Sciatic nerve (tissue), 2 donors: ENCODE results near the gene ROCK2. TPM values are rescaled to one million over a fixed set of nuclear protein-coding genes. Genes with fewer than 3 reads are reported as not detected.

Experiments
- ATAC-seq: fragments of 200-7000 bp; cut with Tn5 transposase; one replicate; pipeline ENCODE4 v1.9.1; 2020; ENCODE audit warnings: mild to moderate bottlenecking, moderate library complexity
- DNase-seq: peaks from one replicate; pipeline ENCODE4 v3.0.0-alpha.2; 2020; ENCODE audit warnings: low spot score
- intact Hi-C: fragments of 100-400 bp; cut with DNase I; formaldehyde crosslinking; loops from one replicate; pipeline ENCODE4 v1.14.2; 2022
- total RNA-seq: library from RNA; stranded (reverse); fragmentation: NEBNext Ultra II Directional; extraction: Animal tissue kit (Norgen Biotek cat#: 25700); gene quantifications from one replicate; pipeline ENCODE4 v1.2.1, GENCODE V29; 2021
- donor health status: DM: no; HTN: no; CAD: no.
- donor health status: DM: no; HTN: no; CAD: no.

The ROCK2 gene
- total RNA-seq, 1 donor from 2014 or later, result 91.6 TPM

GRCh38 chr2:11321847-11322246, 22.6 kb downstream of the ROCK2 start:
- ATAC-seq (no peak), DNase-seq (no peak)
- intact Hi-C loops, result no loop called here

- no peak for ATAC-seq
- intact Hi-C loops, result no loop called here
- DNase-seq, result no peak
These were observed 23.5 kb downstream of the ROCK2 start for GRCh38 chr2:11320698-11321492.

- DNase-seq (no peak), ATAC-seq (no peak)
- intact Hi-C loops, result no loop called here
These were observed 24.5 kb downstream of the ROCK2 start for GRCh38 chr2:11319939-11320338.

GRCh38 chr2:11315074-11315705, 29.2 kb downstream of the ROCK2 start:
- DNase-seq, result no peak
- intact Hi-C loops, result no loop called here
- ATAC-seq, result no peak

GRCh38 chr2:11314487-11314886, 29.9 kb downstream of the ROCK2 start:
- no peak for DNase-seq
- no peak for ATAC-seq
- intact Hi-C loops, result no loop called here

- DNase-seq (no peak), ATAC-seq (no peak)
- intact Hi-C loops, result no loop called here
These were observed 31.5 kb downstream of the ROCK2 start for GRCh38 chr2:11312770-11313471.

DNA sequence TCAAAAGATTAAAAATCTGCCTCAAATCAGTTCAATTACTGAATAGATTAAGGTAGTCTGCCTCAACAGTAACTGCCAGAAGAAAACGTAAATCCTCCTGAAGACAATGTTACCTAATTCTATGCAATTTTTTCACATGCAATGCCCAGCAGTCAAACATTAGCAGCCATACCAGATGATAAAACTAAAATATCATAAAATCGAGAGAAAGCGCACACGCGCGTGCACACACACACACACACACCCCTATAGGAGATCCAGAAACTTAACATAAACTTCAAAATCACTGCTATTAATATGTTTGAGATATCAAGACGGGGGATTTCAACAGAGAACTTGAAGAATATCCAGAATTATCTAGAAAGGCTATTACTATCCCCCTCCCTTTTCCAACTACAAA, 32.9 kb downstream of the ROCK2 start:
- DNase-seq, result no peak
- intact Hi-C loops, result no loop called here
- no peak for ATAC-seq

- intact Hi-C loops, result no loop called here
- no peak for ATAC-seq
- DNase-seq, result no peak
These were observed 34.2 kb downstream of the ROCK2 start for GRCh38 chr2:11310212-11310611.

GRCh38 chr2:11309706-11310105, 34.7 kb downstream of the ROCK2 start:
- DNase-seq (no peak), ATAC-seq (no peak)
- intact Hi-C loops, result no loop called here

- intact Hi-C loops, result no loop called here
- DNase-seq (no peak), ATAC-seq (no peak)
These were observed 36.5 kb downstream of the ROCK2 start for GRCh38 chr2:11307764-11308415.

DNA sequence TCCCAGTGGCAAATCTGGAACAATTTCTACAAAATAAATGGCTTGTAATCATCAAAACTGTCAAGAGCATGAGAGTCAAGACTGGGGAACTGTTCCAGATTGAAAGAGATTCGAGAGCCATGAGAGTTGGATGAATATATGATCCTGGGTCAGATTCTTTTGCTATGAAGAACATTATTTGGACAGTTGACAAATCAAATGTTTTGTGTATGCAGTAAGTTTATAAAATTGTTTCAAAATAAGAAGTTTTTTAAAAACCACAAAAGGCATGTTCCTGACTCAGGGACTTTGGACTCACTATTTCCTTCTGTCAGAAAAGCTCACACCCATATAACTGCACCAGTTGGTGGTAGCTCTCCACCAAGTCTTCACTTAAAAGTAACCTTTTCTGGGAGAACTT, 38.5 kb downstream of the ROCK2 start:
- no peak for DNase-seq
- intact Hi-C loops, result no loop called here
- ATAC-seq, result peak; percentile 50

GRCh38 chr2:11305338-11305737, 39.1 kb downstream of the ROCK2 start:
- no peak for ATAC-seq

GRCh38 chr2:11304476-11304875, 40.0 kb downstream of the ROCK2 start:
- intact Hi-C loops, result no loop called here
- no peak for DNase-seq
- no peak for ATAC-seq

More at GRCh38 chr2:11305338-11305737, 39.1 kb downstream of the ROCK2 start:
- intact Hi-C loops, result no loop called here
- no peak for DNase-seq

- DNase-seq (no peak), ATAC-seq (no peak)
- intact Hi-C loops, result no loop called here
These were observed 41.0 kb downstream of the ROCK2 start for GRCh38 chr2:11303290-11304013.

DNA sequence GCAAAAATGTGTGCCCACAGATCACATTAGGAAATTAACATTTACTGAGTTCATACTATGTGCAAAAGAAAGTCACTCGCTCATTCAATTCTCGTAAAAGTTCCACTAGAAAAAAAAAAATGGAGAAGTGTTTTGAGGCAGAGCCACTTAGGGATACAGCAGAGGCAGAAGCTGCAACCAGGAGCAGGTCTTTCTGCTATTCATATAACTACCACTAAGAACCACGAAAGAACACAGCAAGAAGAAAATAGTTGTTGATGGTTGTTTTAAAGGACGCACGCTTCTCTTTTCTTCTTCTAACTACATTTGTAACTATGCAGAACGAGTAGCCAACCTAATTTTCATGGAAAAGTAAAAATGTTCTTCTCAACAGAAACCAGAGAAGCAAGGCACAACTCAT, 45.0 kb downstream of the ROCK2 start:
- intact Hi-C loops, result no loop called here
- no peak for DNase-seq
- ATAC-seq, result no peak

GRCh38 chr2:11298592-11298991, 45.8 kb downstream of the ROCK2 start:
- intact Hi-C loops, result no loop called here
- ATAC-seq (no peak), DNase-seq (no peak)

DNA sequence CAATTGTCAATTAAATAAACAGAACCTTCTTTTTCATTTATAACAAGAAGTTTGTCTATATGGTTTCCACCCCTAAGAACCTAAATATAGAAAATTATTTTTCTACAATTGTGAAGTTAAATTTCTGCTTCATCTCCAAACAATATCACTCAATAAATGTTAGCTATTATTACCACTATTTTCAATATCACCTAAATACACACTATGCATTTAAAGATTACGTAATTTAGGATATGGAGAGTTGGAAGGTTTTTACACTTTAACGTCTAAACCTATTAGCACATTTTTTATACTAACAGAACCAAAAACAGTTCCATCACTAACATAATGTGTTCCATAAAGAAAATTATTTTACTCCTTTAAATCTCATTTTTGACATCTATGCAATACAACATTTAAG, 48.0 kb downstream of the ROCK2 start:
- ATAC-seq, result no peak

GRCh38 chr2:11292464-11293255, 51.8 kb downstream of the ROCK2 start:
- intact Hi-C loops, result no loop called here
- ATAC-seq, result no peak
- DNase-seq, result no peak

More for the DNA sequence above, 48.0 kb downstream of the ROCK2 start:
- intact Hi-C loops, result no loop called here
- no peak for DNase-seq
